Heart left ventricle (tissue), 13 donors: Measurements from ENCODE around the gene EML5.

Experiments used
- CTCF ChIP-seq, 12 donors: fragments of 200-600 bp; sonication (generic) in 4 of 12; IDR thresholded peaks; one replicate each; pipeline versions ENCODE4 v1.5.0 to v1.8.0; 2018 to 2022; ENCODE audit warnings: antibody characterized with exemption in 12 of 12, mild to moderate bottlenecking in 5 of 12
- POLR2A ChIP-seq, 2 donors: fragments of 450-650 bp; IDR thresholded peaks; one replicate each; pipeline ENCODE4 v1.6.1; 2017; ENCODE audit warnings: antibody characterized with exemption in 2 of 2, mild to moderate bottlenecking in 2 of 2, moderate library complexity in 2 of 2
- donor health status: ischemic (EF 13 %, LVEDD 7.1; RV severe dilation, severe dysfunction).
- donor health status: DM: no; HTN: yes; CAD: no.
- donor health status: DM: no; HTN: no; CAD: no.
- donor health status: ischemic (EF 25% LVEDD 6.9; RV normal size, moderate dysfunction).
- donor health status: ischemic (EF 25% LVEDD 5.7; RV mildly dilated, moderate dysfunction).
- donor health status: ischemic (EF 35%, LVEDD 5.7; RV mildly dilated, moderate dysfunction).
- donor health status: nonischemic (EF 11% LVEDD 7.7; RV severe dilation, severe dysfunction).
- donor health status: DM: yes; HTN: yes; CAD: no.
- donor health status: PGD.
- donor health status: ischemic (EF 29% LVEDD 5.4; RV normal size, mild dysfunction).
- donor health status: nonischemic (EF 23%, LVEDD 6.1; RV moderate dilation, normal function).

- TF ChIP-seq CTCF (IDR thresholded peaks at IDR 0.05) (no peak), POLR2A (IDR thresholded peaks at IDR 0.05) (no peak)
Measured at GRCh38 chr14:88568196-88568595, 224.6 kb downstream of the EML5 start.
